ENCODE measurements around the gene ZNF777. TPM values are rescaled to one million over a fixed set of nuclear protein-coding genes. Genes with fewer than 3 reads are reported as not detected.
A peak's percentile ranks its signal among the peaks of the same experiment; 100 is the strongest.

ZNF777 gene
- total RNA-seq, 1 experiment from 2014 or later: 15.6 TPM

- Histone ChIP-seq H3K9me3 (ENCODE audit: control insufficient read depth, low read depth, low read length) (no peaks in the 10 kb centered on the region), H2BK12ac (ENCODE audit: insufficient read length, low read depth, low read length) (no peak overlapping the region)
- H3K27me3 Mint-ChIP-seq (ENCODE audit: low read depth): peaks cover 50% of the 10 kb centered on the region
These were observed 1.1 kb downstream of the ZNF777 start for GRCh38 chr7:149459540-149460452.

More at GRCh38 chr7:149459540-149460452, 1.1 kb downstream of the ZNF777 start:
- no peaks in the 10 kb centered on the region for H3K79me2 ChIP-seq (ENCODE audit: insufficient read depth, low read length)
- no peak overlapping the region for H3T11ph ChIP-seq (ENCODE audit: low read length)
- no peak for DNase-seq
- Mint-ChIP-seq H3K4me3 (peak overlapping the region in 1 of 2 experiments; percentile 47; a peak in 2 of 5 replicates), H3K4me1 (peaks cover 13 to 15% of the 10 kb centered on the region in 2 experiments), H3K9me3 (no peaks in the 10 kb centered on the region), H3K27ac (no peak overlapping the region), H3K36me3 (ENCODE audit: insufficient read depth in 1 of 3, low read depth in 3 of 3) (peaks cover 5 to 20% (median 16%) of the 10 kb centered on the region in 3 experiments; a peak in 6 of 7 replicates)
- no peak overlapping the region for H4K5ac ChIP-seq (ENCODE audit: insufficient read length, low read depth, low read length)
- no peak overlapping the region; the same call in 1 of the 2 replicates for H3K14ac ChIP-seq (ENCODE audit: insufficient read depth, low read length)
- no peaks in the 10 kb centered on the region for H3K4me1 ChIP-seq (ENCODE audit: insufficient read depth, low read length)
- peaks cover 4% of the 10 kb centered on the region for H3K79me1 ChIP-seq (ENCODE audit: insufficient read depth, low read depth, low read length, poor library complexity, severe bottlenecking)
- H3K18ac ChIP-seq (ENCODE audit: insufficient read length, low read depth, low read length): no peak overlapping the region
- no peak overlapping the region for H3K23ac ChIP-seq (ENCODE audit: insufficient read length, low read depth, low read length)
- no peak overlapping the region for H2BK15ac ChIP-seq (ENCODE audit: low read depth, low read length)
- no peaks in the 10 kb centered on the region; the same call in 1 of the 2 replicates for H3K27me3 ChIP-seq (ENCODE audit: insufficient read depth, low read length)
- peak overlapping the region; percentile 78 for H3K4me2 ChIP-seq (ENCODE audit: insufficient read depth, insufficient read length, low read length)
- no peaks in the 10 kb centered on the region for H4K20me1 ChIP-seq (ENCODE audit: control insufficient read depth, insufficient read depth, insufficient read length)
- H3K27ac ChIP-seq (ENCODE audit: insufficient read length, low read depth, low read length): no peak overlapping the region
- no peak for TF ChIP-seq CTCF (conservative IDR thresholded peaks at IDR 0.05)
- H2AK5ac ChIP-seq (ENCODE audit: insufficient read length, low read length): no peak overlapping the region
- H3K23me2 ChIP-seq (ENCODE audit: insufficient read length, low read depth, low read length, poor library complexity, severe bottlenecking): peaks cover 8% of the 10 kb centered on the region
- H3K56ac ChIP-seq (ENCODE audit: insufficient read length, low read depth, low read length): no peak overlapping the region
- no peak overlapping the region for H2BK120ac ChIP-seq (ENCODE audit: low read depth, low read length, poor library complexity, severe bottlenecking)
- no peak overlapping the region for H2BK20ac ChIP-seq (ENCODE audit: low read depth, low read length, poor library complexity, severe bottlenecking)
- no peak overlapping the region for H4K91ac ChIP-seq (ENCODE audit: insufficient read length, low read depth, low read length)
- H2BK5ac ChIP-seq (ENCODE audit: insufficient read length, low read length): no peak overlapping the region
- no peak overlapping the region for H3K9ac ChIP-seq (ENCODE audit: extremely low read depth, insufficient read length, low read length)
- no peak overlapping the region for H2AFZ ChIP-seq (ENCODE audit: low read length)
- H3K4ac ChIP-seq (ENCODE audit: low read depth, low read length): no peak overlapping the region
- WGBS (ENCODE audit: extremely low coverage, insufficient read length, low lambda C conversion rate): no CpG with 5 or more reads among the region's 145 CpGs
- no peak overlapping the region for H4K8ac ChIP-seq (replicated peaks; ENCODE audit: insufficient read length, low read depth, low read length)

Measured in H9 (cell line).